K562 (cell line): ENCODE results near the gene CLIC5. TPM values are rescaled to one million over a fixed set of nuclear protein-coding genes. Genes with fewer than 3 reads are reported as not detected.

Source experiments
- BHLHE40 ChIP-seq: IDR thresholded peaks from 2 replicates; pipeline ENCODE4 v1.6.1; 2011; ENCODE audit warnings: low read length, improper control_type of control experiment
- CREM ChIP-seq: IDR thresholded peaks from 2 replicates; pipeline ENCODE4 v1.6.1; 2014; ENCODE audit warnings: antibody characterized with exemption, low read depth
- DLX4 ChIP-seq: fragments of 250-450 bp; sonication (Bioruptor Pico); IDR thresholded peaks from 2 replicates; pipeline ENCODE4 v1.6.1; 2021; ENCODE audit warnings: mild to moderate bottlenecking
- EP300 ChIP-seq: IDR thresholded peaks from 2 replicates; pipeline ENCODE4 v1.6.1; 2012; ENCODE audit warnings: low read length, improper control_type of control experiment
- HNRNPUL1 ChIP-seq: fragments of 200-400 bp; formaldehyde crosslinking; IDR thresholded peaks from 2 replicates; pipeline ENCODE4 v1.6.1; 2017; ENCODE audit warnings: low read length
- IRF9 ChIP-seq: fragments of 450-650 bp; IDR thresholded peaks from 2 replicates; pipeline ENCODE4 v1.6.1; 2016; ENCODE audit warnings: missing biosample characterization, missing genetic modification characterization
- MCM3 ChIP-seq: fragments of 450-650 bp; IDR thresholded peaks from 2 replicates; pipeline ENCODE4 v1.6.1; 2016
- MEF2A ChIP-seq: IDR thresholded peaks from 2 replicates; pipeline ENCODE4 v1.6.1; 2011; ENCODE audit warnings: low read depth, mild to moderate bottlenecking, low read length, moderate library complexity; ENCODE audit not compliant: control insufficient read depth
- RBM22 ChIP-seq: fragments of 200-400 bp; formaldehyde crosslinking; IDR thresholded peaks from 2 replicates; pipeline ENCODE4 v1.6.1; 2018; ENCODE audit warnings: low read length, low read depth; ENCODE audit not compliant: poor library complexity, severe bottlenecking
- RBM34 ChIP-seq: fragments of 200-400 bp; formaldehyde crosslinking; IDR thresholded peaks from 2 replicates; pipeline ENCODE4 v1.6.1; 2018; ENCODE audit warnings: low read length, borderline replicate concordance; ENCODE audit not compliant: insufficient read depth
- RFX5 ChIP-seq: IDR thresholded peaks from 2 replicates; pipeline ENCODE4 v1.6.1; 2011; ENCODE audit warnings: low read depth, mild to moderate bottlenecking, improper control_type of control experiment, low read length
- SMARCA5 ChIP-seq: fragments of 450-650 bp; IDR thresholded peaks from 2 replicates; pipeline ENCODE4 v1.6.1; 2016
- SRF ChIP-seq, 2 experiments: fragments of 250-450, 450-650 bp in 1 of 2; sonication (Bioruptor Pico) in 1 of 2; sonication (generic) in 1 of 2; formaldehyde crosslinking; IDR thresholded peaks; 2 replicates each; pipeline versions ENCODE4 v1.5.0 to v1.5.1; 2020 to 2022; ENCODE audit warnings: mild to moderate bottlenecking in 1 of 2, missing genetic modification reagents in 1 of 2
- SRSF1 ChIP-seq: fragments of 200-400 bp; formaldehyde crosslinking; IDR thresholded peaks from 2 replicates; pipeline ENCODE4 v1.6.1; 2017; ENCODE audit warnings: mild to moderate bottlenecking, low read depth, low read length, moderate library complexity
- TEAD1 ChIP-seq, 2 experiments: fragments of 450-650 bp in 1 of 2; sonication (generic) in 1 of 2; formaldehyde crosslinking; IDR thresholded peaks; 2 replicates each; pipeline versions ENCODE4 v1.4.0 to v1.8.0; 2020 to 2022; ENCODE audit warnings: mild to moderate bottlenecking in 2 of 2, missing genetic modification reagents in 1 of 2
- TRIM28 ChIP-seq: fragments of 450-650 bp; IDR thresholded peaks from 2 replicates; pipeline ENCODE4 v1.6.1; 2017
- XRCC5 ChIP-seq: fragments of 200-400 bp; formaldehyde crosslinking; IDR thresholded peaks from 2 replicates; pipeline ENCODE4 v1.6.1; 2017; ENCODE audit warnings: low read depth, mild to moderate bottlenecking, low read length
- YBX1 ChIP-seq: fragments of 450-650 bp; IDR thresholded peaks from 2 replicates; pipeline ENCODE4 v1.7.1; 2016; ENCODE audit warnings: mild to moderate bottlenecking
- ZKSCAN1 ChIP-seq: fragments of 150-350 bp; IDR thresholded peaks from 2 replicates; pipeline ENCODE4 v1.6.1; 2016; ENCODE audit warnings: low read depth, low read length
- ZNF239 ChIP-seq: fragments of 250-450 bp; sonication (Bioruptor Pico); IDR thresholded peaks from 2 replicates; pipeline ENCODE4 v1.4.0; 2020; ENCODE audit warnings: mild to moderate bottlenecking
- ZNF318 ChIP-seq, 2 experiments: fragments of 450-650 bp; IDR thresholded peaks; 2 replicates each; pipeline ENCODE4 v1.6.1; 2016; ENCODE audit warnings: mild to moderate bottlenecking in 2 of 2, borderline replicate concordance in 1 of 2, low read depth in 1 of 2, moderate library complexity in 1 of 2
- ZSCAN29 ChIP-seq: fragments of 450-650 bp; IDR thresholded peaks from 2 replicates; pipeline ENCODE4 v1.6.1; 2017
- polyA plus RNA-seq, 8 experiments: library from polyadenylated mRNA; depleted of rRNA in 4 of 8; stranded (reverse) in 5 of 8; unstranded in 3 of 8; fragments of >200 nt; fragmentation: Nextera tagmentation in 2 of 8; fragmentation: Illumina TruSeq in 1 of 8; extraction: Ambion mirVana in 2 of 8; extraction: Trizol in 1 of 8; gene quantifications; 2 replicates each; pipeline versions ENCODE4 v1.2.1 to v1.2.3, GENCODE V29; 2011 to 2014; ENCODE audit warnings: inconsistent platforms in 1 of 8, missing spikeins in 1 of 8
- total RNA-seq, 7 experiments: library from RNA; depleted of rRNA in 6 of 7; stranded (reverse); fragments of >200 nt in 6 of 7; fragmentation: Illumina TruSeq in 2 of 7; extraction: Trizol in 2 of 7; gene quantifications; 2 replicates each; pipeline versions ENCODE4 v1.2.1 to v1.2.3, GENCODE V29; 2011 to 2021; ENCODE audit warnings: low replicate concordance in 1 of 7

The CLIC5 gene
- total and polyA plus RNA-seq, 9 of the 15 experiments (the other 6 are each of a cell fraction or from before 2014, with no cell fraction given), result 0.31 TPM; not detected in 8

GRCh38 chr6:45930420-45931040 is 85.1 kb downstream of the CLIC5 start (continued):
- TF ChIP-seq MEF2A, result no peak; the same call in 1 of the 2 replicates
- 0 out of 2 replicates have a peak, but pooled peaks have one; percentile 30 for TF ChIP-seq BHLHE40
- TF ChIP-seq DLX4, result no peak
- no peak for TF ChIP-seq ZSCAN29
- TF ChIP-seq IRF9 (tag), result no peak
- no peak for TF ChIP-seq EP300
- TF ChIP-seq RBM22, result no peak
- no peak for TF ChIP-seq YBX1
- no peak for TF ChIP-seq RFX5
- no peak for TF ChIP-seq ZNF239
- TF ChIP-seq CREM, result peak; percentile 26; the same call in 1 of the 2 replicates
- TF ChIP-seq TEAD1 (CRISPR knock-in tag; IDR thresholded peaks at IDR 0.05), result no peak
- TF ChIP-seq MCM3, result no peak
- TF ChIP-seq ZNF318 (IDR thresholded peaks at IDR 0.05; ENCODE audit: borderline replicate concordance in 1 of 2, low read depth in 1 of 2), result no peak
- no peak for TF ChIP-seq SRF (CRISPR knock-in tag; IDR thresholded peaks at IDR 0.05)
- no peak for TF ChIP-seq SMARCA5
- no peak for TF ChIP-seq TRIM28
- TF ChIP-seq RBM34, result no peak
- TF ChIP-seq ZKSCAN1, result no peak
- no peak for TF ChIP-seq SRSF1
- TF ChIP-seq HNRNPUL1, result 0 out of 2 replicates have a peak, but pooled peaks have one; percentile 43
- TF ChIP-seq XRCC5, result 0 out of 2 replicates have a peak, but pooled peaks have one; percentile 34
